BLaER1 treated with 17β-estradiol and CSF1 and Interleukin-3, amounts not matched to agents 10 nM and 100 nM (cell line): ENCODE results near the gene CALB2.
"Not testable (repeated sequence)": the region's sequence is repeated elsewhere in the genome, so short reads cannot be mapped to it uniquely, and the experiment has no call there.

Experiments
- H3K27ac ChIP-seq, 11 experiments: shearing (Covaris generic); formaldehyde crosslinking; 2 replicates each; pipeline ENCODE4 v1.8.1; 2022
- H3K27me3 ChIP-seq, 11 experiments: shearing (Covaris generic); formaldehyde crosslinking; 2 replicates each; pipeline ENCODE4 v1.8.1; 2022
- H3K36me3 ChIP-seq, 11 experiments: shearing (Covaris generic); formaldehyde crosslinking; 2 replicates each; pipeline ENCODE4 v1.8.1; 2022
- H3K4me1 ChIP-seq, 10 experiments: shearing (Covaris generic); formaldehyde crosslinking; 2 replicates each; pipeline ENCODE4 v1.8.1; 2022
- H3K4me2 ChIP-seq, 11 experiments: shearing (Covaris generic); formaldehyde crosslinking; 2 replicates each; pipeline ENCODE4 v1.8.1; 2022
- H3K4me3 ChIP-seq, 10 experiments: shearing (Covaris generic); formaldehyde crosslinking; 2 replicates each; pipeline ENCODE4 v1.8.1; 2022
- H3K9ac ChIP-seq, 11 experiments: shearing (Covaris generic); formaldehyde crosslinking; 2 replicates each; pipeline ENCODE4 v1.8.1; 2022
- H3K9me3 ChIP-seq, 11 experiments: shearing (Covaris generic); formaldehyde crosslinking; replicated peaks in 1 of 11; 2 replicates each; pipeline ENCODE4 v1.8.1; 2022
- H4K20me1 ChIP-seq, 11 experiments: shearing (Covaris generic); formaldehyde crosslinking; 2 replicates each; pipeline ENCODE4 v1.8.1; 2022
- Cebpa-rat ChIP-seq, 11 experiments: shearing (Covaris generic); IDR thresholded peaks; 2 replicates each; pipeline ENCODE4 v1.8.1; 2022

The CALB2 gene

DNA sequence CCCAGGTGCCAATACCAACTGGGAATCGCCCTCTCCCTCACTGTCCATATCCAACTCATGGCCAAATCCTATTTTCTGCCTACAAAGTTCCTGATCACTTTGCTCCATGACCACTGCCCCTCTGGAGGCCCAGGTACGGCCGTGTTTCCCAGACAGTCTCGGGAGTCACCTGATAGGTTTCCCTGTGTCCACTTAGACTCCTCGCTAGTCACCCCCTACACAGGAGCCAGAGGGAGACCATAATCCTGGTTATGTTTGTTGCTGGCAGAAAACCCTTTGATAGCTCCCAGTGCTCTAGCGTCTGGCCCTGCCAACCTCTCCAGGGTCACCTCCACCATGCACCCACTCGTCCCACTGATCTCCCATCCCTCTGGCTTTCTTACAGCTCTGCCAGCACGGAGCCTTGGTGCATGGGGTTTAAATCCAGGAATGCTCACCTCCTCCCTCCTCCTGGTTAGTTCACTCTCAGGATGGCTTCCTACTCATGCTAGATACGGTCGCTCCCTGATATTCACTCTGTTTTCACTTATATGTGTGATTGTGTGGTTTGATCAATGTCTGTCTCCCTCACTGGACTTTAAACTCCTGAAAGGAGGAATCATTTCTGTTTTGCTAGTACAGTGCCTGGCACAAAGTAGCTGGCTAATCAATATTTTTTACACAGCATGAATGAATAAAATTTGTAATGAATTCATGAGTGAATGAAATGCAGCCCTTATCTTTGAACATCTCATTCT, 7.5 kb upstream of the CALB2 start:
- Histone ChIP-seq H3K9ac (no peak overlapping the region), H3K4me2 (no peak overlapping the region), H3K27me3 (no peaks in the 10 kb centered on the region), H3K9me3 (no peaks in the 10 kb centered on the region), H3K27ac (no peak overlapping the region), H3K36me3 (no peaks in the 10 kb centered on the region), H3K4me3 (no peak overlapping the region), H4K20me1 (no peaks in the 10 kb centered on the region), H3K4me1 (no peaks in the 10 kb centered on the region)
- no peak for TF ChIP-seq Cebpa-rat (IDR thresholded peaks at IDR 0.05)

DNA sequence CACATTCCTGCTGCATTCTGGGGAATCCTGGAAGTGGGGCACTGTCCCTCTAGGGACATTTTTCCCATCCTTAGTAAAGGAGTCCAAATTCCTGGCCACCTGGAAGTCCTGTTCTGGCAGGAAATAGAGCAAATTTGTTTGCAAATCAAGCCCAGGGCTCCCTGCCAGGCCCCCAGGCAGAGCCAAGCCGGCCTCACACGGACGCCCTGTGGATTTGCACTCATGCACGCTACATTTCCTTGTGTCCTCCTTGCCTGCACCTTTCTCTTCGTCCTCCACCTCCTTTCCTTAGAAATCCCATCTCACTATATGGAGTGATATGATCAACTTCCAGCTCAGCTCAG, 7.0 kb upstream of the CALB2 start:
- TF ChIP-seq Cebpa-rat (IDR thresholded peaks at IDR 0.05), result no peak
- H3K36me3 ChIP-seq, result no peaks in the 10 kb centered on the region

DNA sequence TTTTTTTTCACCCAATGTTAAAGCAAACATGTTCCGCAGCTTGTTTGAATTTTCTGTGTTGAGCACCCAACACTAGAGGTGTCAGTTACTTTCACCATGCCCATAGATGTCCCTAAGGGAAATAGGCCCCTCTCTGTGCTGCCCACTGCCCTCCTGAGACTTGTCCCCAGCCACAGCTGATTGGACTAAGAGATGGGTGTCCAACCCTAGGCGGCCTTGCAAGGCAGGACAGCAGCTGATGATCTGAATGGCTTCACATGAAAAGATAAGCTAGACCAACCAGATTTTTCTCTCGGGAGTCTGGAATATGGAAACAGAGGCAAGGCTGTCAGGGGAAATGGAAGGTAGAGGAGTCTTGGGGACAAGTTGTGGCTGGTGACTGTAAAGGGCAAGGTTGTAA, 6.1 kb upstream of the CALB2 start:
- no peaks in the 10 kb centered on the region for H3K27me3 ChIP-seq
- no peak overlapping the region for H3K27ac ChIP-seq
- no peak overlapping the region for H3K4me3 ChIP-seq
- H3K9ac ChIP-seq, result no peak overlapping the region
- no peaks in the 10 kb centered on the region for H3K36me3 ChIP-seq
- 0 out of 22 replicates have a peak, but pooled peaks cover 0 to 5% (median 0%) of the 10 kb centered on the region in 11 experiments for H4K20me1 ChIP-seq
- no peak overlapping the region for H3K4me2 ChIP-seq
- TF ChIP-seq Cebpa-rat (IDR thresholded peaks at IDR 0.05), result no peak
- H3K4me1 ChIP-seq, result no peaks in the 10 kb centered on the region
- H3K9me3 ChIP-seq, result no peaks in the 10 kb centered on the region

More for the DNA sequence above, 7.0 kb upstream of the CALB2 start:
- Histone ChIP-seq H3K4me3 (no peak overlapping the region), H3K27ac (no peak overlapping the region), H3K9ac (no peak overlapping the region), H3K4me1 (no peaks in the 10 kb centered on the region), H3K27me3 (no peaks in the 10 kb centered on the region), H4K20me1 (no peaks in the 10 kb centered on the region), H3K4me2 (no peak overlapping the region), H3K9me3 (no peaks in the 10 kb centered on the region)

DNA sequence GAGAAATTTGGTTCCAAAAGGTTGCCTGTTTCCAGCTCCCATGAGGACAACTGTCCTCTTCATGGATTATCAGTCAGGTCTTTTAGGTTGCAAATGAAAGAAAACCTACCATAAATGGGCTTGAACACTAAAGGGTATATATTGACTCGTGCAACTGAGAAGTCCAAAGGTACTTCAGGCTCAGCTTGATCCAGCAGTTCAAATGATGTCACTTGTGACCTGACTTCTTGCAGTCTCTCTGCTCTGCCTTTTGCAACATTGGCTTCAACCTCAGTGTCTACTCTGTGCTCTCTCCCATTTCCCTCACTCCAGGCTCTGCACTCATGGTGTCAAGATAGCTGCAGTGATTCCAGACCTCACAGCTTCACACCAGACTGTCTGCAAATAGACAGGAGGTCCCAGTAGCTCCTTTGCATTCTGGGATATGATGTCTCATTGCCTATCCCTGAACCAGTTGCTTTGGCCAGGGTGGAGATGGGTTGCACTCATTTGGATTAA, 5.5 kb upstream of the CALB2 start:
- Histone ChIP-seq H3K4me2 (no peak overlapping the region), H3K4me1 (peaks cover 0 to 2% (median 0%) of the 10 kb centered on the region in 10 experiments; a peak in 1 of 20 replicates)
- TF ChIP-seq Cebpa-rat (IDR thresholded peaks at IDR 0.05), result no peak

DNA sequence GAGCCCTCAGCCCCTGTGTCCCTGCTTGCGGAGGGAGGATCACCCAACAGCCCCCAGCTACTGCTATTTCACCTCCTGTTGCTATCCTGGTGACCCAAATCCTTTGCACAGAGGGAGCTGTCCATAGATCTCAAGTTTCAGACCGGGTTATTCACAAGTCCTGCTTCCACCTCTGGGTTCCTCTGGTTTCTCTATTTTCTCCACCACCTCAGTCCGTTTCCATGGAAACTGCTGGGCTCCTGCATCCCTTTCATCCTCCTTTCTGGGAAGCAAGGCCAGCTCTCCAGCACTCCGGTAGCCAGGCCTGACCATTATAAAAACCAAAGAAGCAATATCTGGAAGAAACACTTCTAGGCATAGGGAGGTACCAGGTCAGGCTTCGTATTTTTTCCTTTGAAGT, 4.8 kb upstream of the CALB2 start:
- no peak overlapping the region for H3K9ac ChIP-seq
- no peaks in the 10 kb centered on the region for H3K36me3 ChIP-seq
- H3K4me3 ChIP-seq, result no peak overlapping the region
- no peak overlapping the region for H3K4me2 ChIP-seq
- no peak overlapping the region for H3K27ac ChIP-seq
- H3K4me1 ChIP-seq, result peaks cover 1 to 8% (median 4%) of the 10 kb centered on the region in 10 experiments; a peak in 16 of 20 replicates
- no peaks in the 10 kb centered on the region for H3K9me3 ChIP-seq
- no peak for TF ChIP-seq Cebpa-rat (IDR thresholded peaks at IDR 0.05)
- peaks cover 0 to 9% (median 0%) of the 10 kb centered on the region in 11 experiments; a peak in 2 of 22 replicates for H4K20me1 ChIP-seq
- peaks cover 0 to 2% (median 0%) of the 10 kb centered on the region in 11 experiments; a peak in 5 of 22 replicates for H3K27me3 ChIP-seq

More for the DNA sequence above, 5.5 kb upstream of the CALB2 start:
- Histone ChIP-seq H3K4me3 (no peak overlapping the region), H3K9ac (no peak overlapping the region), H3K9me3 (no peaks in the 10 kb centered on the region), H4K20me1 (peaks cover 0 to 9% (median 0%) of the 10 kb centered on the region in 11 experiments; a peak in 2 of 22 replicates), H3K27ac (no peak overlapping the region), H3K36me3 (no peaks in the 10 kb centered on the region), H3K27me3 (no peaks in the 10 kb centered on the region)

DNA sequence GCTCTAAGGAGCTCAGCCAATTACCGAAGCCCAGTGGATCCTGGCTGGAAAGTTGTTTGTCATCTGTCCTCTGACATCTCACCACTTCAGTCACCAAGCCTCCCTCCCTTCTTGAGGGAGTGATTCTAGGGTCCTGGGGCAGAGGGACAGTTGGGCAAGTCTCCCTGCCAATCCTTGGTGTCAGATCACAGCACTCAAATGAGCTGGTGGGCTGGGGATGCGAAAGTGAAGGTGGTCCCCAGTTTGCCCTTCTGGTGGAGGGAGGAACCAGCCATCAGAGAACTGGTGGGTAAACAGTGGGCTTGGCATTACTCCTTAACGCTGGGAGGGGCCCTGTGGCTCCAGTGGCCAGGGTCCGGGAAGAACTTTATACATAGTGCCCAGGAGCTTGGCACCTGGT, 4.4 kb upstream of the CALB2 start:
- Histone ChIP-seq H3K4me1 (peaks cover 5 to 11% (median 7%) of the 10 kb centered on the region in 10 experiments; a peak in 16 of 20 replicates), H4K20me1 (peaks cover 0 to 9% (median 0%) of the 10 kb centered on the region in 11 experiments; a peak in 3 of 22 replicates), H3K27ac (no peak overlapping the region), H3K9me3 (no peaks in the 10 kb centered on the region), H3K36me3 (no peaks in the 10 kb centered on the region), H3K9ac (no peak overlapping the region), H3K4me2 (no peak overlapping the region), H3K27me3 (peaks cover 0 to 6% (median 0%) of the 10 kb centered on the region in 11 experiments; a peak in 5 of 22 replicates), H3K4me3 (no peak overlapping the region)
- no peak for TF ChIP-seq Cebpa-rat (IDR thresholded peaks at IDR 0.05)

DNA sequence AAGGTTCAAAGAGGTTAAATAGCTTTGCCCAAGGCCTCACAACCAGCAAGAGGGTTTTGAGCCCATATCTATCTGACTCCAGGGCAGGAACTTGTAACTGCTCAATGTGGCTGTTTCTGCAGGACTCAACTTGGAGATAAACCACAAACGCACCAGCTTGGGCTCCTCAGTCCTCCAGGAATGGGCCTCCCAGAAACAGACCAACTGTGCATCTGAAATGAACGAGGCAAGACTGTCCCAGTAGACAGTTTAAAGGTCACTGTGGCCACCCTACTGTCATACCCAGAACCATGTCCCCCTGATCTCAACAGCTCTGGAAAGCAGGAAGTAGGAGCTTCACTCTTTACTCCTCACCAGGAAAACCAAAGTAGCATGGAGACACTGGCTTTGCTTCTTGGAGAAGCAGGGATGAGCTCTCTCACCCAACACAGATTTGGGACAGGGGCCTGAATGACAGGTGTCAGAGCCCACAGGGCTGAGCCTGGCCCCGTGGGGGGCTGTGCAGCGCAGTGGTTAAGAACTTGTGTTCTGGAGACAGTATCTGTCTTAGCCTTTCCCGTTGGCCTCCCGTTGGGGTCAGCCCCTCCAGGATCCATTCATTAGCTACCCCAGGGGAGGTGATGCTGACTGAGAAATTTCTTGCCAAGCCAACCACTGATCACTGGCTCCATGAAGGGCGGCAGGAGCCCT, 2.3 kb upstream of the CALB2 start:
- peaks cover 0 to 9% (median 0%) of the 10 kb centered on the region in 11 experiments; a peak in 4 of 22 replicates for H4K20me1 ChIP-seq
- peaks cover 5 to 13% (median 9%) of the 10 kb centered on the region in 10 experiments; a peak in 17 of 20 replicates for H3K4me1 ChIP-seq
- H3K27ac ChIP-seq, result no peak overlapping the region
- H3K9me3 ChIP-seq, result no peaks in the 10 kb centered on the region
- no peak overlapping the region for H3K4me2 ChIP-seq
- TF ChIP-seq Cebpa-rat (IDR thresholded peaks at IDR 0.05), result no peak
- H3K9ac ChIP-seq, result no peak overlapping the region
- no peak overlapping the region for H3K4me3 ChIP-seq
- peaks cover 0 to 7% (median 0%) of the 10 kb centered on the region in 11 experiments; a peak in 5 of 22 replicates for H3K27me3 ChIP-seq
- no peaks in the 10 kb centered on the region for H3K36me3 ChIP-seq

DNA sequence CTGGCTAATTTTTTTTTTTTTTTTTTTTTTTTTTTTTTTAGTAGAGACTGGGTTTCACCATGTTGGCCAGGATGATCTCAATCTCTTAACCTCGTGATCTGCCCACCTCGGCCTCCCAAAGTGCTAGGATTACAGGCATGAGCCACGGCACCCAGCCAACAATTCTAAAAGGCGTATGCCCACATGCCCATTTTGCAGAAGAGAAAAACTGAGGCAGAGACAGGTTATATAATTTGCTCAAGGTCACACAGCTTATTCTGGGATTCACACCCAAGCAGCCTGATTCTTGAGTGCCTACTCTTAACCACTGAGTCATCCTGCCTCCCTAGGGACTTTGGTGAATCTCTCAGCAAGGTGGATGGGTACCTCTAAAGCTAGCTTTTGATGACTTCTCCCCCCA, 1.6 kb upstream of the CALB2 start:
- H3K4me3 ChIP-seq, H3K9ac ChIP-seq, H3K27ac ChIP-seq, H3K36me3 ChIP-seq, H3K27me3 ChIP-seq, H3K9me3 ChIP-seq, H4K20me1 ChIP-seq, H3K4me2 ChIP-seq: not testable (repeated sequence)
- peaks cover 5 to 13% (median 9%) of the 10 kb centered on the region in 10 experiments; a peak in 17 of 20 replicates for H3K4me1 ChIP-seq

DNA sequence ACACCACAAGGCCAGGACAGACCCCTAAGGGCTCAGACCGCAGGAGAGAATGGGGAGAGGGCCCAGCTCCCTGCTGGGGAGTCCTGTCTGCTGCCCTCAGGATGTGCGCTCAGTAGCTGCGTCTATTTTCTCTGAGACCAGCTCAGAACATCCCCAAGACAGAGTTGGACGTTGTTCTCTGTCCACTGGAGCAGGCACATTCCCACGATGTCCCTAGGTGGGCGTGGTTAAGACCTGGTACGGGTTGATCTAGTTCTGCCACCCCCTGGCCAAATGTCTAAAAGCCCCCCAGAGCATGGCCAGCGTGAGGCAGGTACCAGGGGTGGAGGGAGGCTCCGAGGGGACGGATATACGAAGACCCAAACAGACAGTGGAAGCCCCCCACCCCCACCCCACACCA, 842 bp upstream of the CALB2 start:
- Histone ChIP-seq H3K4me3 (no peak overlapping the region), H3K27me3 (peaks cover 0 to 7% (median 0%) of the 10 kb centered on the region in 11 experiments; a peak in 5 of 22 replicates), H3K4me1 (peaks cover 5 to 13% (median 9%) of the 10 kb centered on the region in 10 experiments; a peak in 17 of 20 replicates), H3K9ac (no peak overlapping the region), H4K20me1 (peaks cover 0 to 9% (median 0%) of the 10 kb centered on the region in 11 experiments; a peak in 4 of 22 replicates), H3K36me3 (no peaks in the 10 kb centered on the region), H3K4me2 (peak overlapping the region in 3 of 11 experiments; percentile 92 to 96 (median 93); a peak in 2 of 22 replicates), H3K9me3 (no peaks in the 10 kb centered on the region), H3K27ac (no peak overlapping the region)
- TF ChIP-seq Cebpa-rat (IDR thresholded peaks at IDR 0.05), result no peak
